HPDE6-E6E7 (cell line): ENCODE results near the gene CST7.

Source experiments
- DNase-seq: peaks from one replicate; pipeline ENCODE4 v3.0.0; 2011; ENCODE audit warnings: missing footprints; ENCODE audit errors: extremely low spot score

The CST7 gene

DNA sequence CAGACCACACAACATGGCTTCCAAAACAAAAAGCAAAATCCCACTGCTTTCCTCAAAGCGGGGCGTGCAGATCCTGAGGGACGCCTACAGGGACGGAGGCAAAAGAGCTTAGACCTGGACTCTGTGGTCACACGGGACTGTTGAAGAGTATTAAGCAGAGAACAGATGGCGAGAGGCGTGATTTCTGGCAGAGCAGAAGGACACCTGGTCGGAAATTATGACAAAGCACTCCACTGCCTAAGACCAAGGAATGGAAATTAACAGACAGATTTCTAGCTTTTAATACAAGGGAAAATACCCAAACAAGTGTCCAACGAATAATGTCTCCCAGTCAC is 15.4 kb downstream of the CST7 start:
- DNase-seq: no peak

DNA sequence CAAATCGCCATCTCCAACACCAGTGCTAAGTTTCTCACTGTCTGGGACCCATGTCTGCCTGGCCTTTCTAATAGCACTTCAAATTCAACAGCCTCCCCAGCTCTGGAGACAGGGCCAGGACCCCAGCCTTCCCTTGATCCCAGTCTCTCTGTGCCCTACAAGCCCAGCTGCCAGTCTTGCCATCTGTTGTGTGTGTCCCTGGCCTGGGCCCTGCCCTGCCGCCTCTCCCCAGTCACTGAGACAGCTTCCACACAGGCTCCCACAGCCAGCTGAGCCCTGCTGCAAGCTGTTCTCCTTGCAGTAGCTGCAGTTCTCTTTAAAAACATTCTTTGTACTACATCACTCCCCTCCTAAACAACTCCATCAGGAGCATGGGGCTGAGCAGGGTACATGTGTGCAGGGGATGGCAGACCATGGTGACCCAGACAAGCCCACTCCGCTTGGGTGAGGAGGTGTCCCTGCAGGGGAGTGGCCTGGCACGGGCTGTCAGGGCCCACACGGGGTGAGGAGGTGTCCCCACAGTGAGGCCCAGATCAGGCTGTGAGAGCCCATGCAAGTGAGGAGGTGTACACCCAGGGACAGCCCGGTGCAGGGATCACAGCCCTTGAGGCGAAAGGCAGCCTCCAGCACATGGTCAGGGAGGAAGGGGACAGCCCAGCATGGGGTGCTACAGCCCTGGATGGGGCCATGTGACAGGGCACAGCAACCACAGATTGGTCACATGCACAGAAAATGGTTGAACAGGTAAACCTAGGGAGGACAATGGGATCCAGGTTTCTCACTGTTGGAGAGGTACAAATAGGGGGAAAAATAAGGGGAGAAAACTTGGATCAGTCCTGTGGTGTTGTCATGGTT is 16.2 kb downstream of the CST7 start:
- no peak for DNase-seq

DNA sequence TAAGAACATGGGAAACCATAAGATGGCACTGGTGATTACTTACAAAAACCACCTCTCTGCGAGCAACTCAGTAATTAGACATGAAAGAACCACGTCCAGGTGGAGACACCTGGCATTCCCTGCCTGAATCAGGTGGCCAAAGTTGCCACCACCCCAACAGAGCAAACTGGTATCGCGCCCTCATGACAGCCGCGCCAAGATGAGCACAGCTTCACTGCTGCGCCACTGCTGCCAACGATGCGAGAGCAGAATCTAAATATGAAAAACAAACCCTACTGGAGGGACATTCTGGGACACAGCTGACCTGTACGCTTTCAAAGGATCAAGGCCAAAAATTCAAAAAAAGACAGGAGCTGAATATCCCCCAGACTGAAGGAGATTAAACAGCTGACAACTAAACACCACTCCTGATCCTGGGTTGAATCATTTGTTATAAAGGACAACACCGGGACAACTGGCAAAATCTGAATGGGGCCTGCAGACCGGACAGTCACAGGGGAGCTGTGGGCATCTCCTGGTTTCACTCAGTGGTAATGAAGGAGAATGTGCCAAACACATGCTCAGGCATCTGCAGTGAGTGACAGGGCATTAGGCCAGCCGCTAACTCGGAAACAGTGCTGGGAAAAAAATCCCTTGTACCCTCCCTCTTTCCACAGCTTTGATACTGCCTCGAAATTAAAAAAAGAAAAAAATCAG is 17.4 kb downstream of the CST7 start:
- DNase-seq: no peak

DNA sequence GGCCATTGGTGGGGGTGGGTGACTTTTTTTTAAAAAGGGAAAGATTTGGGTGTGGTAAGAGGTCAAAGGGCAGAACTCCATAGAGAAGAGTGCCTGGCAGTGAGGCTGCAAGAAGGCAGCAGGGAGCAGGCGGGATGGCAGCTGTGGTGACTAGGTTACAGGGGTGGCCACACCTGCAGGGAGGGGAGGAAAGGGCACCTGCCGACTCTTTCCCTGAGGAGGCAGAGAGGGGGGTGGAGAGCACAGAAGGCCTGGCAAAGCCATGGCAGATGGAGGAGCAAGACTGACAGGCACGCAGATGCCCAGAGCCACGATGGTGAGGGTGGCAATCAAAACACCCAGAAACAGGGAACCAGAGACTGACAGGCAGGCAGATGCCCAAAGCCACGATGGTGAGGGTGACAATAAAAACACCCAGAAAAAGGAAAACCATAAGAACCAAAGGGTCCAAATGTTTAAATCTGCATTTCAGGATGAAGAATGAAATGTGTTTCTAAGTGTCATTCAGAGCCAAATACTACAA is 19.3 kb downstream of the CST7 start:
- no peak for DNase-seq

DNA sequence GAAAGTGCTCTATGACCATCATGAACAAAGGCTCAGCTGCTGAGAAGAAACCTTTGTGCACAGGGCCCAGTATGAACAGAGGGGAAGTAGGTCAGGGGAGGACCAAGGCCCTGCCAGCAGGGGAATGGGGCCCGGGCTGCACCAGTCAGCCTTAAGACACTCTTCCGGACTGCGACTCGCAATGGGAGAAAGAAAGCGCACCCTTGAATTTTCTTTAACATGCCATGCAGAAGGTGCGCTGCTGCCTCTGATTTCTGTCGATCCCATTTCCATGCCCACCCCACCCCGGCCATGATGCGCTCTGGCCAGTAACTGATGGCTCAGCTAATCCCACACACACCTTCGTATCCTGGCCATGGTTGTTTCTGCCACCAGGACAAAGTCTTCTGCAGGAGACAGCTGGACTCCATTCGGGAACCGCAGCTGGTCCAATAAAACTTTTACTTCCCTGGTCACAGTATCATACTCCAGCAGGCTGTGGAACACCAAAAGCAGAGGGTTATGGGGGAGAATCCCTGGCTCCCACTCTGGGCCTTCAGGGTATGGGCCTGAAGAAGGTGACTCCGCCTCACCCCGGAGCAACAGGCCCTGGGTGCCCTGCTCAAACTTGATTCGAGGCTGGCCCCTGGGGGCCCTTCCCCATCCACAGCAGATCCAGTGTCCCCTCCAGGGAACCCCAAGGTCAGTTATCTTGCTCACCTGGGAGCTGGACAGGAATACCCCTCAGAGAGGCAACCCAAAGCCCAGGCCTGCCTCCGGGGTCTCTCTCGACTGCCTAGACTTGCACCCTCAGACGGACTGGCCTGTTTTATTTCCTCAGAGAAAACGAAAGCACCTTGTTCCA is 20.3 kb downstream of the CST7 start:
- DNase-seq: no peak

DNA sequence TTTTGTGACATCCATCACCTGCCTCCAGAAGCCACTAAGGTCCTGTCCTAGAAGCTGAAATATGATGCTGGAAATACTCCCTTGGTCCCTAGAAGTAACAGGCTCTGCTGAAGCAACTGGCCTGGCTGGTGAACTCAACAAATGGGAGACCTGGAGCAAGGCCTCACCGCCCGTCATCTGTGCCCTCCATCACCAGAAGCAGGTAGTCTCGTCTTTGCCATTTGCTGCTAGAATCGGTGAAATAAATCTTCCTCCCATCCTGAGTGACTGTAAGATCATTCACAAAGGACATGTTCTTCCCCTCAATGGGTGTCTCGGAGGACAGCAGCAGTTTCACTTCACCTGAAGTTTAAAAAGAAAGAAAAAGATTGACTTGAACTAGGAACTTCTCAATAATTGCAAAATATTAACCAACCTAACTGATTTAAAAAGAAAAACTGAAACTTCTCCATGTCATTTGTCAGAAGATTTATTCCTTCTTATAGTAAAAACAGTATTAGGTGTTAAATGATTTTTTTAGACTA is 21.0 kb downstream of the CST7 start:
- no peak for DNase-seq

DNA sequence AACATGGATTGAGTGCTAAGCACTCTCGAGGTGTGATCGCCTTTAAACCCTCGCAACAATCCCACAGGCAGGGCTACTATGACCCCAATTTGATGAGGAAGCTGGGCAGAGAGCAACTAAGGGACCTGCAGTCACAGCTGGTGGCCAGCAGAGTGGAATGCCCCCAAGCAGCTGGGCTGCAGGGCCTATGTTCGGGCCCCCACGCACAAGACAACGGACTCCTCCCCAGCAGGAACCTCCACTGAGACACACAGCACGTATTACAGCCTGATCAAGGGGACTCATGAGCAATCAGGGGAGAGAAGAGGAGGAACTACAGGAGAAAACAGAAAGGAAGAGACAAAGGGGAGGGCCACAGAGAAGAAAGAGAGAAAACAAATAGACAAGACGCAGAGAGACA is 21.7 kb downstream of the CST7 start:
- no peak for DNase-seq

DNA sequence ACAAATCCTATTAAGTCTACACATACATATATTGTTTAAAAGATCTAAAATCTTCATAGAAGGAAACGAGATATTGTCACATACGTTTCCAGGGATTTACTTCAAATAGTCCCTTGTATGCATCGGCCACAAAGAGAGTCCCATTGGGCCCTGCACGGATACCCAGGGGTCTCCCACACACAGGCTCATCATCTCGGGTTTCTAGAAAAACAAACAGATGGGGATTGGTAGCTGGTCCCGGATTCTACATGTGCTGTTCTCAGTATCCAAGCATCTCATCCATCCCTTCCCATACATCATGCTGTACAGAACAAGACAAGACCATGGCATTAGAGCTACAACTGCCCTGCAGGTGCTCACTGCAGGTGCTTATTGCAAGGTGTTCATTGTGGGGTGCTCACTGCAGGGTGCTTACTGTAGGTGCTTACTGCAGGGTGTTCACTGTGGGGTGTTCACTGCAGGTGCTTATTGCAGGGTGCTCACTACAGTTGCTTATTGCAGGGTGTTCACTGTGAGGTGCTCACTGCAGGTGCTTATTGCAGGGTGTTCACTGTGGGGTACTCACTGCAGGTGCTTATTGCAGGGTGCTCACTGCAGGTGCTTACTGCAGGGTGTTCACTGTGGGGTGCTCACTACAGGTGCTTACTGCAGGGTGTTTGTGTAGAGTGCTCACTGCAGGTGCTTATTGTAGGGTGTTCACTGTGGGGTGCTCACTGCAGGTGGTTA is 22.5 kb downstream of the CST7 start:
- no peak for DNase-seq

DNA sequence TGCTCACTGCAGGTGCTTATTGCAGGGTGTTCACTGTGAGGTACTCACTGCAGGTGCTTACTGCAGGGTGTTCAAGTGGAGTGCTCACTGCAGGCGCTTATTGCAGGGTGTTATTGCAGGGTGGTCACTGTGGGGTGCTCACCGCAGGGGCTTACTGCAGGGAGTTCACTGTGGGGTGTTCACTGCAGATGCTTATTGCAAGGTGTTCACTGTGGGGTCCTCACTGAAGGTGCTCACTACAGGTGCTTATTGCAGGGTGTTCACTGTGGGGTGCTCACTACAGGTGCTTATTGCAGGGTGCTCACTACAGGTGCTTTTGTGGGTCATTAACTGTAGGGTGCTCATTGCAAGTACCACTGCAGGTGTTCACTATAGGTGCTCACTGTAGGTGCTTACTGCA is 23.3 kb downstream of the CST7 start:
- DNase-seq: no peak

DNA sequence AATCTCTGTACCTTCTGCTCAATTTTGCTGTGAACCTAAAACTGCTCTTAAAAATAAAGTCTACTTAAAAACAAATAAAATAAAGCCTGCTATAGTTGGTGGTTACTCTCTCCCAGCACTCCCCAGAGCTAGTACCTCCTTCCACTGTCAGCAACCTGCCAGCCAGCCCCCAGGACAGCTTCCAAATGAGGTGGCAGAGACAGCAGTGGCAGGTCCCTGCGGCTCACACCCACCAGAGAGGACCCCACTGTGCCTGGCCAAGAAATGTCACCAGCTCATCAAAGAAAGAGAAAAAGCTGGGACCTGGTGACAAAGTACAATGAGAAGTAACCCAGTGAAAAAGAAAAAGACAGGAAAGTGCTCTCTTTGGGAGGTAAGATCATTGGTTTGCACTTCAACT is 28.3 kb downstream of the CST7 start:
- DNase-seq: no peak

DNA sequence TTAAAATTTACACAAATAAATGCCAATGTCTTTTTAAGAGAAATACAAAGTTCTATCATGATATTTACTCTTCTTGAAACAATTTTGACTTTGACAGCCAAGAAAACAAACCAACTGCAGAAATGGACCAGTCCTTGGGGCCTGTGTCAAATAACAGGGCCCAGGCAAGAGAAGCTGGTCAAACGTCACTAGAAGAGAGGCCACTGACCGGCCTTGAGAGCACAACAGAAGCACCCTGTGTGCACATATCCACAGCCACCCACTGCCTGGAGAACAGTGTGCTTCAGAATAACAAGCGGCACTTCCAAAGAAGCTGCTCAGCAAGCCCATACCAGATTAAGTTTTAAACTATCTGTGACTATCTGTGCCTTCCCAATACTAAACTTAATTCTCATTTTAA is 28.7 kb downstream of the CST7 start:
- no peak for DNase-seq

DNA sequence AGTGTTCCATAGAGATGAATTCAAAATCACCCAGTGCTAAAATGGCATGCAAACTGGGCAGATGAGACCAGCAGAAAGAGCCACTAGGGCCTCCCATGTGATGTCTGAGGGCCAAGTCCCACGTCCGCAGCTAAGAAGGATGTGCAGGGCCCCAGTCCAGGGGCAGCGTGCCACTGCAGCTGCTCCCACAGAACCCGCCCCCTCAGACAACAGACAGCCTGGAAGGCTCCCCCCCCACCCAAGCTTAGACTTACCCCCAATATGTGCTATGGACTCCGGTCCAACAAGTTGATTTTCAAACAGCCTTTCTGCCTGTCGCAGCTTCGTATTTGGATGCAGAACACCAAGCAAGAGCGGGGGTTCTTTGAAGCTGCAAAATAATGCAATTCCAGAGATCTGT is 29.4 kb downstream of the CST7 start:
- no peak for DNase-seq

DNA sequence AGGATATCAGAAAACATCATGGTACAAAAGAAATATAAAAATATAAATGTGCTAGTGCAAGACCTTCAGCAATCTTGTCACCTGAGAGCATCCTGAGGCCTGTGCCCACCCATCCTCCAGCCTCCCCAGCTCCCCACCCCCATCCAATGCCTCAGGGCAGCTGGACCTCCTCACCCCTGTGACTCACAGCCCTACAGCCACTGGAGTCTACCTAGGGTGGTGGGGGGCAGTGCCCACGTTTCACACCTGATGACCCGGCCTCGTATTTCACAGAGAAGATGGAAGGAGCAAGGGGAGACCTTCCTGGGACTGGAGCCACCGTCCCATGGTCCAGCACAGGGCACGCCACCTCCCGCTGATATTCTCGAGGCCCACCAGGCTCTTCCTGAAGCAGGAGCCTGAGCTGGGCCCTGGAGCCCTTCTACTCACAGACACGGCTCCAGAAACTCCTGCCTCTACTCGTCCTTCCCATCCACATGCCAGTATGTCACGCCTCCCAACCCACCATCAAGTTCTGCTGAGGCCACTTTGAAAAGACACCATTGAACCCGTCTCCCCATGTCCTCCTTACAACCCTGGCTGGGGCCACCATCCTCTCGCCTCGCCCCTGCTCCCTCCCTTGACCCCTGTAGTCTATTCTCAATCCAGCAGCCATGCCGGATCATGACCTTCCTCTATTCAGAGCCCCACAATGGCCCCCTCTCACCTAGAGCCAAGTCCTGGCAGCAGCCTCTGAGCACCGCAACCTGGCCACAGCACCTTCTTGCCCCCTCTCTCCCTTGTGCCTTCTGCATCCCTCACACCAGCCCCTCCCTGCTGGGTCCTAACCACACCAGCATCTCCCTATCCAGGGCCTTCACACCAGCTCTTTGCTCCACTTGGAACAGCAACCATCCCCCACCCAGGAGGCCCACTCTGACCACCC is 30.2 kb downstream of the CST7 start:
- DNase-seq: no peak

DNA sequence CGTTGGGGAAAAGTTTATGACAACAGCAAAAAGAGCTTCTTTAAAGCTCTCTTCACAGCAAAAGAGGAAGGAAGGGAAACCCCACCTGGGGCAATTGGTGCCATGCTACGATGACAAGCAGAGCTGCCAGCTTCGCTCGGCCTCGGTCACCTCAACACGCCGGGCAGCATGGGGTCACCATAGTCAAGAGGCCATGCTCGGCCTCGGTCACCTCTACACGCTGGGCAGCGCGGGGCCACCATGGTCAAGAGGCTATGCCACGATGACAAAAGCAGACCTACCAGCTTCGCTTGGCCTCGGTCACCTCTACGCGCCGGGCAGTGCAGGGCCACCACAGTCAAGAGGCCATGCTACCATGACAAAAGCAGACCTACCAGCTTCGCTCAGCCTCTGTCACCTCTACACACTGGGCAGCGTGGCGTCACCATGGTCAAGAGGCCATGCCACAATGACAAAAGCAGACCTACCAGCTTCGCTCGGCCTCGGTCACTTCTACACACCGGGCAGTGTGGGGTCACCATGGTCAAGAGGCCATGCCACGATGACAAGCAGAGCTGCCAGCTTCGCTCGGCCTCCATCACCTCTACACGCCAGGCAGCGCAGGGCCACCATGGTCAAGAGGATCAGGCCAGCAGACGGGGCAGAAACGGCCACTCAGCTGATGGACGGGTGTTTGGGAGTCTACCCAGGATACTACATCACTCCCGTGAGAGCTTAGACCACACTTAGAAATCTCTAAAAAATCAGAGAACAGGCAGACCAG is 31.4 kb downstream of the CST7 start:
- DNase-seq: no peak

DNA sequence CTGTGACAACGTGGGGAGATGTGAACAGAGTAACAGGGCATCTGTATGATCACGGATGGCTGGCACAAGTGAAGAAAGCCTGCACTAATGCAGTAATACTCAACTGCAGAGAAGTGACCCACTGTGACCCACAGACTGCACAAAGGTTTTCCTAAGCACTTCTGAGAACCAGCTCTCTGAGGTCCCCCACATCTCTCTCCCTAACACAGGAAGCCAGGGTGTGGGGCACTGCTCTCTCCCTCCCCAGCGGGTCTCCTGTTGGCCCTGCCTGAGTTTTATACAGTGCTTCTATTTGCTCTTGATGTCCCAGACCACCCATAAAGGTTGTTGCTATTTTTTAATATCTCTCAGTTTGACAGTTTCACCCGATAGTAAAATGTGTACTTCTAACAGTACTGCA is 32.2 kb downstream of the CST7 start:
- DNase-seq: no peak

DNA sequence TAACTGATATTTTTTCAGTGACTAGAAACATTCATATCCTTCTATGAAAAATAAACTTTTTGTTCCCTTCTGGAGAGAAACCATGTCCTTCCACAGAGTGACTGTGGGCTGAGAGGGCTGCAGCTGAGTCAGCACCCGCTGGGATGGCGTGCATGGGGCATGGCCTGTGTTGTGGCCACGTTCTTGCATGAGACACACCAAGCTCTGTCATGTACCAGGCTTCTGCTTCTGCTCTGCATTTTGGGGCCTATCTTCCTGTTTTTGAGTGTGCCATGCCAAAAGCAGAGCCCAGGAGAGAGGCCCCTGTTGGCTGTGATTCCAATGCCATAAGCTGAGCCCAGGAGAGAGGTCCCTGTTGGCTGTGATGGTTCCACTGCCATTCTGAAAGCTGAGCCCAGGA is 32.7 kb downstream of the CST7 start:
- DNase-seq: no peak

DNA sequence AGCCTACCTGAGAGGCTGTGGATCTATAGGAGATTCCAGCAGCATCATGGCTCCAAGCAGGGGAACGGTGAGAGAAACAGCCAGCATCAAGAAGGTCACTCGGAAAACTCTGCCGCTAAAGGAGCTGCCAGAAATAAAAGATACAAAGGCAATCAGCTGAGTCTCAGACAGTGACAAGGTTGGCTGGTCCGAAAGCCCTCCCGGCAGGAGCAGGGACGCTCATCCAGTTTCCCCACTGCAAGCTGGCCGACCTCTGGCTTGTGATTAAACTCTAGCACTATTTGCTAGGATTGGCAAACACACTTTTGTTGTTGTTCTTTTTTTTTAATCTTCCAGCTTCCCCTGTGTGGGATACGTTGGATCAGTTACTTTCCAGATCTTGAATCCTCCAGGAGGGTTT is 34.8 kb downstream of the CST7 start:
- no peak for DNase-seq

DNA sequence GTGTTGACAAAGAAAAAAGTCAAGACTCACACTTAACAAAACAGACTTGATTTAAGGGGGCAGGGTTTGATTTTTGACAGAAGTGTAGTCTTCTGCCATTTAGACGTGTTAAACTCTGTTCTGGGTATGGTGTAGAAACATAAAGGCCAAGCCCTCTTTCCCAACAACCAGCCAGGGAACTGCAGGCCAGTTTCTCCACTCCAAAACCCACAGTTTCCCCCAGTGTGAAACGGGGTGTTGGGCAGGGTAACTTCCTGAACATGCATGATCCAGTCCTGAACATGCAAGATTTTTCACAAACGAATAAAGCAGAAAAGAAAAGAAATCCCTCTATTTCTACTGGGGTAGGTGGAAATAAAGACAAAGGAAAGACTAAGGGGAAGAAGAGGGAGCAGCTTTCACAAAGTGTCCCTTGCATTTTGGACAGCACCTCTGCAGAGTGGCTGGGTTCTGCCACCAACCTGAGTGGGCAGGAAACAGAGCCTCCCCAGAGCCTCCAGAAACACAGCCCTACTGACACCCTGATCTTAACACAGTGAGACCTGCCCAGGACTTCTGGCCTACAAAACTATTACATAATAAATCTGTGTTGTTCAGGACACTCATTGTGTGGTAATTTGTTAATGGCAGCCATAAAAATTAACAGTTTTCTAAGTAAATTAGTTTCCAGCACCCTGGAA is 36.0 kb downstream of the CST7 start:
- no peak for DNase-seq

DNA sequence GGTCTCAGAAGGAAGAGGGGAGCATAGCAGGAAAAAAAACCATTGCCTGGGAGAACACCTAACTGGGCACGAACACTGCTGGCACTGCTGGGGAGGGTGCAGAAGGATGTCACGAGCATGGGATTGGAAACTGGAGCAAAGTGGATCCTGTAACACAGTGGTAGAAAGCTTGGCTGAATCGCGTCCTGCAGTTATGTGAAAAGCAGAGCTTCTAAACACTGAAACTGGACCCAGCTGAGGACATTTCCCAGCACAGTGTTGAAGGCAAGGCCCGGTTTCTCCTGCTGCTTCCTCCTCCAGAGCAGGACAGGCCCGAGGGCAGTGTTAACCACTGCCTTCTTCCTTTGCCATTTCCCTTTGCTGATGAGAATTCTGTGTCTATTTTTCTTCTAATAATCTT is 36.7 kb downstream of the CST7 start:
- DNase-seq: no peak
